ENCODE results near the gene MARCHF10.

MARCHF10 gene

GRCh38 chr17:62723842-62724241, 84.3 kb downstream of the MARCHF10 start:
- DNase-seq (ENCODE audit: low read depth), result no peak
- no peak overlapping the region for H3K4me3 ChIP-seq (ENCODE audit: control insufficient read depth, low read depth, low read length)
- no peak for TF ChIP-seq CTCF (conservative IDR thresholded peaks at IDR 0.05; ENCODE audit: control insufficient read depth, insufficient read depth, low read depth, low read length)

- TF ChIP-seq CTCF (conservative IDR thresholded peaks at IDR 0.05; ENCODE audit: control insufficient read depth, insufficient read depth, low read depth, low read length), result no peak
- no peak for DNase-seq (ENCODE audit: low read depth)
- H3K4me3 ChIP-seq (ENCODE audit: control insufficient read depth, low read depth, low read length), result no peak overlapping the region
Observed at GRCh38 chr17:62722625-62723024, 85.5 kb downstream of the MARCHF10 start.

GRCh38 chr17:62720126-62720850, 87.8 kb downstream of the MARCHF10 start:
- TF ChIP-seq CTCF (conservative IDR thresholded peaks at IDR 0.05; ENCODE audit: control insufficient read depth, insufficient read depth, low read depth, low read length), result peak; percentile 30
- no peak for DNase-seq (ENCODE audit: low read depth)
- H3K4me3 ChIP-seq (ENCODE audit: control insufficient read depth, low read depth, low read length), result no peak overlapping the region

GRCh38 chr17:62719586-62719985, 88.5 kb downstream of the MARCHF10 start:
- no peak for TF ChIP-seq CTCF (conservative IDR thresholded peaks at IDR 0.05; ENCODE audit: control insufficient read depth, insufficient read depth, low read depth, low read length)
- DNase-seq (ENCODE audit: low read depth), result no peak
- H3K4me3 ChIP-seq (ENCODE audit: control insufficient read depth, low read depth, low read length), result no peak overlapping the region

- no peak overlapping the region for H3K4me3 ChIP-seq (ENCODE audit: control insufficient read depth, low read depth, low read length)
- DNase-seq (ENCODE audit: low read depth), result peak; percentile 59
- no peak for TF ChIP-seq CTCF (conservative IDR thresholded peaks at IDR 0.05; ENCODE audit: control insufficient read depth, insufficient read depth, low read depth, low read length)
Observed at GRCh38 chr17:62718429-62718828, 89.7 kb downstream of the MARCHF10 start.

GRCh38 chr17:62717889-62718288, 90.2 kb downstream of the MARCHF10 start:
- no peak for DNase-seq (ENCODE audit: low read depth)
- no peak overlapping the region for H3K4me3 ChIP-seq (ENCODE audit: control insufficient read depth, low read depth, low read length)
- no peak for TF ChIP-seq CTCF (conservative IDR thresholded peaks at IDR 0.05; ENCODE audit: control insufficient read depth, insufficient read depth, low read depth, low read length)

GRCh38 chr17:62717589-62717855, 90.6 kb downstream of the MARCHF10 start:
- no peak for DNase-seq (ENCODE audit: low read depth)
- no peak for TF ChIP-seq CTCF (conservative IDR thresholded peaks at IDR 0.05; ENCODE audit: control insufficient read depth, insufficient read depth, low read depth, low read length)

More at GRCh38 chr17:62717589-62717855, 90.6 kb downstream of the MARCHF10 start:
- no peak overlapping the region for H3K4me3 ChIP-seq (ENCODE audit: control insufficient read depth, low read depth, low read length)

All from fibroblast of mammary gland (primary cell).